SU-DHL-6 (cell line): ENCODE results near the gene CCDC27.

Experiments
- CTCF ChIP-seq: fragments of 200-600 bp; sonication (generic); IDR thresholded peaks from one replicate; pipeline ENCODE4 v1.5.1; 2017; ENCODE audit warnings: antibody characterized with exemption, mild to moderate bottlenecking, low read length, moderate library complexity; ENCODE audit not compliant: insufficient read depth, poor library complexity, severe bottlenecking
- EZH2phosphoT487 ChIP-seq: fragments of 200-600 bp; sonication (generic), shearing (Covaris generic); conservative IDR thresholded peaks from 2 replicates; pipeline ENCODE4 v1.6.1; 2018; ENCODE audit warnings: mild to moderate bottlenecking, antibody characterized with exemption, low read length, moderate library complexity, mixed read lengths

GRCh38 chr1:3820316-3820715, 68.1 kb downstream of the CCDC27 start:
- TF ChIP-seq CTCF (no peak), EZH2phosphoT487 (no peak)
